ENCODE results near the gene SEMA6A. TPM values are rescaled to one million over a fixed set of nuclear protein-coding genes. Genes with fewer than 3 reads are reported as not detected.
A peak's percentile ranks its signal among the peaks of the same experiment; 100 is the strongest.

SEMA6A gene
- total RNA-seq, 1 experiment from 2014 or later = not detected

- no peak for TF ChIP-seq CTCF (conservative IDR thresholded peaks at IDR 0.05; ENCODE audit: low read depth, low read length)
- no peak for TF ChIP-seq EZH2phosphoT487 (IDR thresholded peaks at IDR 0.05; ENCODE audit: borderline replicate concordance, low read length)
- no peak for TF ChIP-seq EZH2 (IDR thresholded peaks at IDR 0.05; ENCODE audit: low read length, unreplicated experiment)
- BruUV-seq (replicated peaks) = no TSS peak
- no peaks in the 10 kb centered on the region for H3K9me3 ChIP-seq (ENCODE audit: low read length)
- H4K20me1 ChIP-seq (ENCODE audit: low read length) = no peaks in the 10 kb centered on the region
- H3K36me3 ChIP-seq (ENCODE audit: low read depth, low read length) = no peaks in the 10 kb centered on the region
- H3K4me3 ChIP-seq (ENCODE audit: low read length) = no peak overlapping the region
- ATAC-seq (no peak), DNase-seq (no peak)
- POLR2A ChIA-PET (ENCODE audit: unreplicated experiment) = no interaction called here
- H3K4me1 ChIP-seq (ENCODE audit: insufficient read depth, low read length) = peaks cover 24% of the 10 kb centered on the region
- H2AFZ ChIP-seq (ENCODE audit: low read length) = no peak overlapping the region
- intact Hi-C loops (cut with micrococcal nuclease) = no loop called here
- CTCF ChIA-PET = no interaction called here
- H3K79me2 ChIP-seq (ENCODE audit: low read length) = no peaks in the 10 kb centered on the region
- no peaks in the 10 kb centered on the region for H3F3A ChIP-seq (ENCODE audit: low read length, unreplicated experiment)
- no peaks in the 10 kb centered on the region for H3K27me3 ChIP-seq (ENCODE audit: low read length)
- H3K27ac ChIP-seq (ENCODE audit: low read length) = no peak overlapping the region
- H3K4me2 ChIP-seq (ENCODE audit: low read length) = no peak overlapping the region
- H3K9me2 ChIP-seq (replicated peaks; ENCODE audit: low read length) = no peaks in the 10 kb centered on the region
- H3K9ac ChIP-seq (ENCODE audit: low read length) = no peak overlapping the region
Observed at GRCh38 chr5:116486588-116486987, 88.0 kb downstream of the SEMA6A start.

DNA sequence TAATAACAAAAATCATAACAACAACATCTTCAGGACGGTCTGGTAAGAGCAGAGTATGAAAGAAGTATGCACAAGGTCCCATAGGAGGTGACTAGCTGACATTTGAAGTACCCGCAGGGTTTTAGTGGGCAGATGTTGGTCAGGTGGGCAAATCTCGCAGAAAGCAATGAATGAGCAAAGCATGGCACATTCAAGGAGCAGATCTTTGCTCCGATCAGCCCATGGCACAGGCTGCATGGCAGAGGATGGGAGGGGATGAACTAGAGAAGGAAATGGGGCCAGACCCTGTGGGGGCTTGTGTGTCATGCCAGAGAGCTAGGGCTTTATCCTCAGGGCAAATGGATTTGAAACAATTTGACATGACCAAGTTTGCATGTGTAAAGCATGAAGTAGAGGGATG, 90.0 kb downstream of the SEMA6A start:
- no peaks in the 10 kb centered on the region for H3K9me3 ChIP-seq (ENCODE audit: low read length)
- DNase-seq (no peak), ATAC-seq (no peak)
- no peak overlapping the region for H2AFZ ChIP-seq (ENCODE audit: low read length)
- BruUV-seq (replicated peaks) = no TSS peak
- no peaks in the 10 kb centered on the region for H3F3A ChIP-seq (ENCODE audit: low read length, unreplicated experiment)
- ChIA-PET CTCF (no interaction called here), POLR2A (ENCODE audit: unreplicated experiment) (no interaction called here)
- no peak overlapping the region for H3K9ac ChIP-seq (ENCODE audit: low read length)
- no peaks in the 10 kb centered on the region for H4K20me1 ChIP-seq (ENCODE audit: low read length)
- intact Hi-C loops (cut with micrococcal nuclease) = no loop called here
- no peaks in the 10 kb centered on the region for H3K27me3 ChIP-seq (ENCODE audit: low read length)
- H3K9me2 ChIP-seq (replicated peaks; ENCODE audit: low read length) = no peaks in the 10 kb centered on the region
- TF ChIP-seq CTCF (conservative IDR thresholded peaks at IDR 0.05; ENCODE audit: low read depth, low read length) (no peak), EZH2phosphoT487 (IDR thresholded peaks at IDR 0.05; ENCODE audit: borderline replicate concordance, low read length) (no peak), EZH2 (IDR thresholded peaks at IDR 0.05; ENCODE audit: low read length, unreplicated experiment) (no peak)
- H3K4me2 ChIP-seq (ENCODE audit: low read length) = no peak overlapping the region
- no peak overlapping the region for H3K27ac ChIP-seq (ENCODE audit: low read length)
- H3K4me1 ChIP-seq (ENCODE audit: insufficient read depth, low read length) = peaks cover 15% of the 10 kb centered on the region
- H3K36me3 ChIP-seq (ENCODE audit: low read depth, low read length) = no peaks in the 10 kb centered on the region
- no peaks in the 10 kb centered on the region for H3K79me2 ChIP-seq (ENCODE audit: low read length)
- no peak overlapping the region for H3K4me3 ChIP-seq (ENCODE audit: low read length)

DNA sequence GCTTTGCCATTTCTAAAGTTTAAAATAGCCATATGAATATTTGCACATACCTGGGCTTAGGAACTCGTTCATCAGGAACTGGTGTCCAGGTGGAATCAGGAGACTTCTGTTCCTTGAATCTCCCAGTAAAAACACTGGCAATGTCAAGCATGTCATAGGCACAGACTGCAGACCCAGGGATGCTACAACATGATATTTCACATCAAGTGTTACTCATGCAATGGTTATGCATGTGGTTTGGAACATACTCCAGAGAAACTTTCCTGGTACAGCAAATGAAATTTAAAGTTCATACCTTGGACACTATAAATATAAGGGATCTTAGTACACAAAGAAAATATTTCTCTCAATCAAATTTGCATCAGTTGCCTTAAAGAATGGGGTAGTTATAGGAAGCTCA, 92.2 kb downstream of the SEMA6A start:
- ChIA-PET POLR2A (ENCODE audit: unreplicated experiment) (no interaction called here), CTCF (no interaction called here)
- Histone ChIP-seq H3K4me2 (ENCODE audit: low read length) (no peak overlapping the region), H3K9me3 (ENCODE audit: low read length) (no peaks in the 10 kb centered on the region), H3K4me3 (ENCODE audit: low read length) (no peak overlapping the region), H3K4me1 (ENCODE audit: insufficient read depth, low read length) (peaks cover 12% of the 10 kb centered on the region), H3K36me3 (ENCODE audit: low read depth, low read length) (no peaks in the 10 kb centered on the region), H3K9ac (ENCODE audit: low read length) (no peak overlapping the region), H4K20me1 (ENCODE audit: low read length) (no peaks in the 10 kb centered on the region), H2AFZ (ENCODE audit: low read length) (no peak overlapping the region), H3K79me2 (ENCODE audit: low read length) (no peaks in the 10 kb centered on the region), H3K9me2 (replicated peaks; ENCODE audit: low read length) (no peaks in the 10 kb centered on the region), H3K27me3 (ENCODE audit: low read length) (no peaks in the 10 kb centered on the region), H3F3A (ENCODE audit: low read length, unreplicated experiment) (no peaks in the 10 kb centered on the region), H3K27ac (ENCODE audit: low read length) (no peak overlapping the region)
- ATAC-seq (peak; percentile 38), DNase-seq (peak; percentile 51)
- intact Hi-C loops (cut with micrococcal nuclease) = no loop called here
- no peak for TF ChIP-seq EZH2 (IDR thresholded peaks at IDR 0.05; ENCODE audit: low read length, unreplicated experiment)
- TF ChIP-seq EZH2phosphoT487 (IDR thresholded peaks at IDR 0.05; ENCODE audit: borderline replicate concordance, low read length) = no peak
- TF ChIP-seq CTCF (conservative IDR thresholded peaks at IDR 0.05; ENCODE audit: low read depth, low read length) = no peak
- BruUV-seq (replicated peaks) = no TSS peak

Measured in PC-3 (cell line).